OCI-M2 (cell line): ENCODE data around the gene ZGPAT.

Experiments used
- DNase-seq: peaks from one replicate; lab custom pipeline; 2025; ENCODE audit not compliant: unreplicated experiment; lab: John Stamatoyannopoulos, UW

Gene ZGPAT

GRCh38 chr20:63678667-63679465 is 29.0 kb upstream of the ZGPAT start:
- no peak for DNase-seq

- no peak for DNase-seq
Measured at GRCh38 chr20:63679799-63680305, 28.0 kb upstream of the ZGPAT start.

GRCh38 chr20:63680427-63680826 is 27.4 kb upstream of the ZGPAT start:
- no peak for DNase-seq

- no peak for DNase-seq
Measured at GRCh38 chr20:63680857-63681608, 26.8 kb upstream of the ZGPAT start.

- DNase-seq, result no peak
Measured at GRCh38 chr20:63681609-63682142, 26.2 kb upstream of the ZGPAT start.

GRCh38 chr20:63682384-63683139 is 25.3 kb upstream of the ZGPAT start:
- DNase-seq, result no peak

GRCh38 chr20:63685269-63686026 is 22.4 kb upstream of the ZGPAT start:
- no peak for DNase-seq

GRCh38 chr20:63686094-63686491 is 21.7 kb upstream of the ZGPAT start:
- no peak for DNase-seq

GRCh38 chr20:63686492-63687321 is 21.1 kb upstream of the ZGPAT start:
- no peak for DNase-seq

GRCh38 chr20:63687419-63688178 is 20.2 kb upstream of the ZGPAT start:
- DNase-seq, result no peak

- no peak for DNase-seq
Measured at GRCh38 chr20:63688228-63689045, 19.4 kb upstream of the ZGPAT start.

GRCh38 chr20:63689046-63690002 is 18.5 kb upstream of the ZGPAT start:
- no peak for DNase-seq

- no peak for DNase-seq
Measured at GRCh38 chr20:63690003-63690897, 17.6 kb upstream of the ZGPAT start.

GRCh38 chr20:63690898-63691710 is 16.7 kb upstream of the ZGPAT start:
- DNase-seq, result no peak
